ENCODE measurements around the gene ZNF273. TPM values are rescaled to one million over a fixed set of nuclear protein-coding genes. Genes with fewer than 3 reads are reported as not detected.
"Not testable (repeated sequence)": the region's sequence is repeated elsewhere in the genome, so short reads cannot be mapped to it uniquely, and the experiment has no call there.

ZNF273 gene
- polyA plus RNA-seq, 1 donor from 2014 or later: 21.7 TPM

- not testable (repeated sequence) for H3F3A ChIP-seq (ENCODE audit: insufficient read depth, low read length, poor library complexity, severe bottlenecking); H3K36me3 ChIP-seq (ENCODE audit: insufficient read depth, low read length); H4K20me1 ChIP-seq (ENCODE audit: insufficient read depth); H3K9me2 ChIP-seq (ENCODE audit: insufficient read depth, low read length); H2AFZ ChIP-seq (ENCODE audit: low read depth, low read length); H3K4me2 ChIP-seq (ENCODE audit: low read length); H3K9me3 ChIP-seq (ENCODE audit: low read length); H3K79me2 ChIP-seq (replicated peaks; ENCODE audit: insufficient read depth, low read length); H3K9ac ChIP-seq (ENCODE audit: low read length); H3K4me3 ChIP-seq (ENCODE audit: low read length); H3K27ac ChIP-seq (ENCODE audit: low read length)
- H3K27me3 ChIP-seq (ENCODE audit: insufficient read depth, low read depth, low read length): peaks cover 13% of the 10 kb centered on the region
These were observed 41.8 kb downstream of the ZNF273 start for GRCh38 chr7:64944667-64945502.

- Histone ChIP-seq H4K20me1 (ENCODE audit: insufficient read depth) (no peaks in the 10 kb centered on the region), H3K9me2 (ENCODE audit: insufficient read depth, low read length) (no peaks in the 10 kb centered on the region), H3K27ac (ENCODE audit: low read length) (no peak overlapping the region), H3K36me3 (ENCODE audit: insufficient read depth, low read length) (no peaks in the 10 kb centered on the region), H3K79me2 (replicated peaks; ENCODE audit: insufficient read depth, low read length) (no peaks in the 10 kb centered on the region), H3K27me3 (ENCODE audit: insufficient read depth, low read depth, low read length) (peaks cover 13% of the 10 kb centered on the region), H3K4me3 (ENCODE audit: low read length) (no peak overlapping the region), H3K4me2 (ENCODE audit: low read length) (no peak overlapping the region), H3K9ac (ENCODE audit: low read length) (no peak overlapping the region), H2AFZ (ENCODE audit: low read depth, low read length) (no peak overlapping the region), H3F3A (ENCODE audit: insufficient read depth, low read length, poor library complexity, severe bottlenecking) (no peaks in the 10 kb centered on the region), H3K9me3 (ENCODE audit: low read length) (no peaks in the 10 kb centered on the region)
- TF ChIP-seq CTCF (IDR thresholded peaks at IDR 0.05; ENCODE audit: poor library complexity, severe bottlenecking): no peak
- no peak for TF ChIP-seq TAF1 (IDR thresholded peaks at IDR 0.05; ENCODE audit: low read depth)
- TF ChIP-seq EZH2 (IDR thresholded peaks at IDR 0.05; ENCODE audit: borderline replicate concordance, insufficient read depth, low read length, poor library complexity, severe bottlenecking): no peak
- no peak for TF ChIP-seq RAD21 (conservative IDR thresholded peaks at IDR 0.05)
These were observed 42.6 kb downstream of the ZNF273 start for GRCh38 chr7:64945503-64946175.

GRCh38 chr7:64946772-64947171 lies 43.7 kb downstream of the ZNF273 start:
- no peaks in the 10 kb centered on the region for H3K79me2 ChIP-seq (replicated peaks; ENCODE audit: insufficient read depth, low read length)
- no peak overlapping the region for H3K27ac ChIP-seq (ENCODE audit: low read length)
- H3K27me3 ChIP-seq (ENCODE audit: insufficient read depth, low read depth, low read length): peaks cover 13% of the 10 kb centered on the region
- no peak overlapping the region for H3K4me3 ChIP-seq (ENCODE audit: low read length)
- TF ChIP-seq RAD21 (conservative IDR thresholded peaks at IDR 0.05) (no peak), TAF1 (IDR thresholded peaks at IDR 0.05; ENCODE audit: low read depth) (no peak), POLR2AphosphoS5 (IDR thresholded peaks at IDR 0.05) (no peak), EZH2 (IDR thresholded peaks at IDR 0.05; ENCODE audit: borderline replicate concordance, insufficient read depth, low read length, poor library complexity, severe bottlenecking) (no peak), REST (IDR thresholded peaks at IDR 0.05; ENCODE audit: borderline replicate concordance) (no peak), CTCF (IDR thresholded peaks at IDR 0.05; ENCODE audit: poor library complexity, severe bottlenecking) (no peak), EP300 (conservative IDR thresholded peaks at IDR 0.05; ENCODE audit: poor library complexity, severe bottlenecking) (no peak), MXI1 (conservative IDR thresholded peaks at IDR 0.05; ENCODE audit: poor library complexity, severe bottlenecking) (no peak), SMC3 (conservative IDR thresholded peaks at IDR 0.05; ENCODE audit: poor library complexity) (no peak)
- no peak overlapping the region for H3K4me2 ChIP-seq (ENCODE audit: low read length)
- H2AFZ ChIP-seq (ENCODE audit: low read depth, low read length): no peak overlapping the region
- H3K9ac ChIP-seq (ENCODE audit: low read length): no peak overlapping the region
- H3K9me2 ChIP-seq (ENCODE audit: insufficient read depth, low read length): no peaks in the 10 kb centered on the region
- H3K36me3 ChIP-seq (ENCODE audit: insufficient read depth, low read length): no peaks in the 10 kb centered on the region
- no peaks in the 10 kb centered on the region for H3K9me3 ChIP-seq (ENCODE audit: low read length)
- no peaks in the 10 kb centered on the region for H3F3A ChIP-seq (ENCODE audit: insufficient read depth, low read length, poor library complexity, severe bottlenecking)
- H4K20me1 ChIP-seq (ENCODE audit: insufficient read depth): no peaks in the 10 kb centered on the region
